ENCODE measurements around the gene NR3C2. TPM values are rescaled to one million over a fixed set of nuclear protein-coding genes. Genes with fewer than 3 reads are reported as not detected.

The NR3C2 gene
- total RNA-seq, 2 donors from 2014 or later = 0.44 to 0.82 TPM

- Mint-ChIP-seq H3K36me3 (ENCODE audit: low read depth) (peaks cover 37% of the 10 kb centered on the region), H3K27me3 (ENCODE audit: insufficient read depth) (no peaks in the 10 kb centered on the region), H3K27ac (no peak overlapping the region), H3K4me1 (no peaks in the 10 kb centered on the region), H3K4me3 (no peak overlapping the region), H3K9me3 (peaks cover 34% of the 10 kb centered on the region)
- Histone ChIP-seq H3K27me3 (ENCODE audit: control insufficient read depth, insufficient read depth, low read length, poor library complexity, severe bottlenecking) (no peaks in the 10 kb centered on the region), H3K27ac (ENCODE audit: low read depth, low read length) (no peak overlapping the region), H3K36me3 (ENCODE audit: control insufficient read depth, insufficient read depth, low read length) (peaks cover 3% of the 10 kb centered on the region), H3K4me1 (ENCODE audit: control insufficient read depth, insufficient read depth, low read length) (no peaks in the 10 kb centered on the region), H3K9ac (ENCODE audit: extremely low read depth, low read length, poor library complexity, severe bottlenecking) (no peak overlapping the region), H3K9me3 (ENCODE audit: control insufficient read depth, low read length) (peaks cover 27% of the 10 kb centered on the region), H3K4me3 (ENCODE audit: low read length) (no peak overlapping the region)
- DNase-seq = no peak
- TF ChIP-seq, protein P1, sequence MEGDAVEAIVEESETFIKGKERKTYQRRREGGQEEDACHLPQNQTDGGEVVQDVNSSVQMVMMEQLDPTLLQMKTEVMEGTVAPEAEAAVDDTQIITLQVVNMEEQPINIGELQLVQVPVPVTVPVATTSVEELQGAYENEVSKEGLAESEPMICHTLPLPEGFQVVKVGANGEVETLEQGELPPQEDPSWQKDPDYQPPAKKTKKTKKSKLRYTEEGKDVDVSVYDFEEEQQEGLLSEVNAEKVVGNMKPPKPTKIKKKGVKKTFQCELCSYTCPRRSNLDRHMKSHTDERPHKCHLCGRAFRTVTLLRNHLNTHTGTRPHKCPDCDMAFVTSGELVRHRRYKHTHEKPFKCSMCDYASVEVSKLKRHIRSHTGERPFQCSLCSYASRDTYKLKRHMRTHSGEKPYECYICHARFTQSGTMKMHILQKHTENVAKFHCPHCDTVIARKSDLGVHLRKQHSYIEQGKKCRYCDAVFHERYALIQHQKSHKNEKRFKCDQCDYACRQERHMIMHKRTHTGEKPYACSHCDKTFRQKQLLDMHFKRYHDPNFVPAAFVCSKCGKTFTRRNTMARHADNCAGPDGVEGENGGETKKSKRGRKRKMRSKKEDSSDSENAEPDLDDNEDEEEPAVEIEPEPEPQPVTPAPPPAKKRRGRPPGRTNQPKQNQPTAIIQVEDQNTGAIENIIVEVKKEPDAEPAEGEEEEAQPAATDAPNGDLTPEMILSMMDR (conservative IDR thresholded peaks at IDR 0.05) = no peak
- 97 to 100% methylated on average over 1 of the region's 1 CpG for WGBS, 2 experiments (ENCODE audit: insufficient coverage in 1 of 2, insufficient read length in 1 of 2)
These were observed 364.6 kb downstream of the NR3C2 start for GRCh38 chr4:148077581-148077980.

DNA sequence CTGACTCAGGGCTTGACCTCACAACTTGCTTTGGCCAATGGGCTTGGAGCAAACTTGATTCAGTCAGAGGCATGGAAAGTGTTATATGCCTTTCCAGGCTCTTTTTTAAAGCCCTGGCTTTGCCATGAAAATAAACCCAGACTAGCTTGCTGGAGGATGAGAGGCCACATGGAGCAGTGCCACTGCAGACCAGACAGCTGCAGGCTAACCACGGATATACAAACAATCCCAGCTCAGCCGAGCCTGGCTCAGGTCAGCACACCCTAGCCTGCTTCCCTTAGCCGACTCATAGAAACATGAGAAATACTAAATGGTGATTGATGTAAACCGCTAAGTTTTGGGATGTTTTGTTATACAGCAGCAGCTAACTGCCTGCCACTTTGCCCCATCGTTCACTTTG, 365.2 kb downstream of the NR3C2 start:
- Mint-ChIP-seq H3K4me1 (no peaks in the 10 kb centered on the region), H3K36me3 (ENCODE audit: low read depth) (peaks cover 40% of the 10 kb centered on the region), H3K9me3 (peaks cover 34% of the 10 kb centered on the region), H3K4me3 (no peak overlapping the region), H3K27ac (no peak overlapping the region), H3K27me3 (ENCODE audit: insufficient read depth) (no peaks in the 10 kb centered on the region)
- H3K4me3 ChIP-seq (ENCODE audit: low read length) = no peak overlapping the region
- no peak for DNase-seq
- H3K4me1 ChIP-seq (ENCODE audit: control insufficient read depth, insufficient read depth, low read length) = no peaks in the 10 kb centered on the region
- TF ChIP-seq, protein P1 (conservative IDR thresholded peaks at IDR 0.05) = no peak
- peaks cover 27% of the 10 kb centered on the region for H3K9me3 ChIP-seq (ENCODE audit: control insufficient read depth, low read length)
- H3K27me3 ChIP-seq (ENCODE audit: control insufficient read depth, insufficient read depth, low read length, poor library complexity, severe bottlenecking) = no peaks in the 10 kb centered on the region
- H3K36me3 ChIP-seq (ENCODE audit: control insufficient read depth, insufficient read depth, low read length) = peaks cover 3% of the 10 kb centered on the region
- no peak overlapping the region for H3K9ac ChIP-seq (ENCODE audit: extremely low read depth, low read length, poor library complexity, severe bottlenecking)
- no peak overlapping the region for H3K27ac ChIP-seq (ENCODE audit: low read depth, low read length)
- WGBS, 2 experiments (ENCODE audit: insufficient coverage in 1 of 2, insufficient read length in 1 of 2) = 92 to 94% methylated on average over 3 to 5 of the region's 5 CpGs

DNA sequence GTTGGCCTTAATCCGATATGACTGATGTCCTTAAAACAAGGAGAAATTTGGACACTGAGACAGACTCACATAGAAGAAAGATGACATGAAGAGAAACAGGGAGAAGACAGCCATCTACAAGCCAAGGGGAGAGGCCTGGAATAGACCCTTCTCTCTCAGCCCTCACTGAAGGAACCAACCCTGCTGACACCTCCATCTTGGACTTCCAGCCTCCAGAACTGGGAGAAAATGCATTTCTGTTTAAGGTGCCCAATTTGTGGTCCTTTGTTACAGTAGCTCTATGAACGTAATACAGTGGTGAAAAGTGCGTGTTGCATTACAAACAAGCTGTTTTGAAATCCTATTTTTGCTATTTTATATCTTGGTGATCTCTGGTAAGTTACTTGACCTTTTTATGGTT, 366.8 kb downstream of the NR3C2 start:
- no peak overlapping the region for H3K4me3 Mint-ChIP-seq
- Histone ChIP-seq H3K4me1 (ENCODE audit: control insufficient read depth, insufficient read depth, low read length) (no peaks in the 10 kb centered on the region), H3K27ac (ENCODE audit: low read depth, low read length) (no peak overlapping the region), H3K4me3 (ENCODE audit: low read length) (no peak overlapping the region), H3K9ac (ENCODE audit: extremely low read depth, low read length, poor library complexity, severe bottlenecking) (no peak overlapping the region), H3K27me3 (ENCODE audit: control insufficient read depth, insufficient read depth, low read length, poor library complexity, severe bottlenecking) (no peaks in the 10 kb centered on the region), H3K9me3 (ENCODE audit: control insufficient read depth, low read length) (peaks cover 27% of the 10 kb centered on the region), H3K36me3 (ENCODE audit: control insufficient read depth, insufficient read depth, low read length) (peaks cover 3% of the 10 kb centered on the region)
- no peak for DNase-seq
- no peaks in the 10 kb centered on the region for H3K27me3 Mint-ChIP-seq (ENCODE audit: insufficient read depth)
- peaks cover 6% of the 10 kb centered on the region for H3K4me1 Mint-ChIP-seq
- TF ChIP-seq, protein P1 (conservative IDR thresholded peaks at IDR 0.05) = no peak
- H3K27ac Mint-ChIP-seq = no peak overlapping the region
- peaks cover 34% of the 10 kb centered on the region for H3K9me3 Mint-ChIP-seq
- WGBS, 2 experiments (ENCODE audit: insufficient coverage in 1 of 2, insufficient read length in 1 of 2) = 93 to 99% methylated on average over 3 of the region's 3 CpGs
- H3K36me3 Mint-ChIP-seq (ENCODE audit: low read depth) = peaks cover 40% of the 10 kb centered on the region
